ENCODE results near the gene CAPG. TPM values are rescaled to one million over a fixed set of nuclear protein-coding genes. Genes with fewer than 3 reads are reported as not detected.

CAPG gene
- total RNA-seq, 1 donor from 2014 or later: 165 TPM

DNA sequence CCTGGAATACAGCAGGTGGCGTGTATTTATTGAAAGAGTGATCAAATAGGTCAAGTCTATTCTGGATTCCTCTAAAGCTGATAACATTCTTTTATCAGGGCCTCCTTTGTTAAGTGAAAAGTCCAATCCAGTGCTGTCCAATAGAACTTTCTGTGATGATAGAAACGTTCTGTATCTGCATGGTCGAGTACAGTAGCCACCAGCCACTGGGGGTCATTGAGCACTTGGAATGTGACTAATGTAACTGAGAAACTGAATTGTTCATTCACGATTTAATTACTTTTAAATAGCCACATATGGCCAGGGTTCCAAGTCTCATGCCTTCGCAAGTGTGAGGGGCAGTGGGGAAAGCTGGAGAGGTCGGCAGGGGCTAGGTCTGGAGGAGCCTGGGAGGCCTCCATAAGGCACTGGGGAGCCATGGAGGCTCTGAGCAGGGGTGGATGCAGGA is 28.9 kb upstream of the CAPG start:
- Histone ChIP-seq H3K27ac (peak overlapping the region; percentile 90), H3K4me3 (no peak overlapping the region), H3K27me3 (no peaks in the 10 kb centered on the region), H3K9me3 (no peaks in the 10 kb centered on the region), H3K36me3 (no peaks in the 10 kb centered on the region), H3K4me1 (peaks cover 43% of the 10 kb centered on the region)
- intact Hi-C loops (cut with DNase I): no loop called here
- DNase-seq (ENCODE audit: extremely low spot score in 2 of 2): no peak
- TF ChIP-seq POLR2A (IDR thresholded peaks at IDR 0.05) (no peak), POLR2AphosphoS5 (IDR thresholded peaks at IDR 0.05; ENCODE audit: insufficient read depth in 1 of 2, low read depth in 1 of 2) (no peak)
- TF ChIP-seq, protein P1, sequence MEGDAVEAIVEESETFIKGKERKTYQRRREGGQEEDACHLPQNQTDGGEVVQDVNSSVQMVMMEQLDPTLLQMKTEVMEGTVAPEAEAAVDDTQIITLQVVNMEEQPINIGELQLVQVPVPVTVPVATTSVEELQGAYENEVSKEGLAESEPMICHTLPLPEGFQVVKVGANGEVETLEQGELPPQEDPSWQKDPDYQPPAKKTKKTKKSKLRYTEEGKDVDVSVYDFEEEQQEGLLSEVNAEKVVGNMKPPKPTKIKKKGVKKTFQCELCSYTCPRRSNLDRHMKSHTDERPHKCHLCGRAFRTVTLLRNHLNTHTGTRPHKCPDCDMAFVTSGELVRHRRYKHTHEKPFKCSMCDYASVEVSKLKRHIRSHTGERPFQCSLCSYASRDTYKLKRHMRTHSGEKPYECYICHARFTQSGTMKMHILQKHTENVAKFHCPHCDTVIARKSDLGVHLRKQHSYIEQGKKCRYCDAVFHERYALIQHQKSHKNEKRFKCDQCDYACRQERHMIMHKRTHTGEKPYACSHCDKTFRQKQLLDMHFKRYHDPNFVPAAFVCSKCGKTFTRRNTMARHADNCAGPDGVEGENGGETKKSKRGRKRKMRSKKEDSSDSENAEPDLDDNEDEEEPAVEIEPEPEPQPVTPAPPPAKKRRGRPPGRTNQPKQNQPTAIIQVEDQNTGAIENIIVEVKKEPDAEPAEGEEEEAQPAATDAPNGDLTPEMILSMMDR (IDR thresholded peaks at IDR 0.05): no peak

DNA sequence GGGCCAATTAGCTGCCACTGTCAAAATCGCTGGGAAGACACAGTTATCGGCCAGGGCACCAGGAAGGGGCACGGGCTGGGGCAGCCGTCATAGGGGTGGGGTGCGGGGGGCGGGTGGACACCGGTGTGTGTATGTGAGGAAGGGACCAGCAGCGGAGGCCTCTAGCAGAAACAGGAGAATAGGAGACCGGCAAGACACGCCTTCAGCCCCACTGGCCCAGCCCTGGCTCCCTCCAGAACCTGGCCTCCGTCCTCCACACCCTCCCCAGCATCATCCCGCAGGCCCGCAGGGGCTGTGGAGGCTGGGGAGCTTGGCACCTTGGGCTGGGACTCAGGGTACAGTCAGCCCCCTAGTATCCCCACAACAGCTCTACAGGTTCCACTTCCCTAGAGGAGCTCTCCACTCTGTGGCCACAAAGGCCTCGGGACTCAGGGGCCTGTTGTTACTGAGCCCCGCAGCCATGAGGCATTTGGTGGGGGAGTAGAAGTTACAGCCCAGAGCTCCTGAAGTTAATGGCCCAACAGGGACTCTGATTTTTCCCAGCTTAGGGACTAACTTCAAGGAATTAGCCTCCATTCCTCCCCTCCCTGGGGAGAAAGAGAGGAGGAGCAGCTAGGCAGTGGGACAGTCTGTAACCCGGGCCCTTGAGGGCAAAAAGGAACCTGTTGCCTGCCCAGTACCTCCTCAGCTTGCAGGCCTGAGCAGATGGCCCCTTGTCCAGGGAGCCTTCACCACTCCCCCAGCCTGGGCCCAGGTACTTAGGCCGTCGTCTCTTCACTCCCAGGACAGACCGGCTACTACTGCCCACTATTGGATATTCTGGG is 28.2 kb upstream of the CAPG start:
- intact Hi-C loops (cut with DNase I): no loop called here
- peak overlapping the region; percentile 90 for H3K27ac ChIP-seq
- no peaks in the 10 kb centered on the region for H3K9me3 ChIP-seq
- H3K27me3 ChIP-seq: no peaks in the 10 kb centered on the region
- peaks cover 49% of the 10 kb centered on the region for H3K4me1 ChIP-seq
- no peak for TF ChIP-seq POLR2A (IDR thresholded peaks at IDR 0.05)
- TF ChIP-seq, protein P1 (IDR thresholded peaks at IDR 0.05): no peak
- no peak for TF ChIP-seq POLR2AphosphoS5 (IDR thresholded peaks at IDR 0.05; ENCODE audit: insufficient read depth in 1 of 2, low read depth in 1 of 2)
- H3K36me3 ChIP-seq: no peaks in the 10 kb centered on the region
- DNase-seq (ENCODE audit: extremely low spot score in 2 of 2): no peak
- peak overlapping the region; percentile 43 to 54 for H3K4me3 ChIP-seq

DNA sequence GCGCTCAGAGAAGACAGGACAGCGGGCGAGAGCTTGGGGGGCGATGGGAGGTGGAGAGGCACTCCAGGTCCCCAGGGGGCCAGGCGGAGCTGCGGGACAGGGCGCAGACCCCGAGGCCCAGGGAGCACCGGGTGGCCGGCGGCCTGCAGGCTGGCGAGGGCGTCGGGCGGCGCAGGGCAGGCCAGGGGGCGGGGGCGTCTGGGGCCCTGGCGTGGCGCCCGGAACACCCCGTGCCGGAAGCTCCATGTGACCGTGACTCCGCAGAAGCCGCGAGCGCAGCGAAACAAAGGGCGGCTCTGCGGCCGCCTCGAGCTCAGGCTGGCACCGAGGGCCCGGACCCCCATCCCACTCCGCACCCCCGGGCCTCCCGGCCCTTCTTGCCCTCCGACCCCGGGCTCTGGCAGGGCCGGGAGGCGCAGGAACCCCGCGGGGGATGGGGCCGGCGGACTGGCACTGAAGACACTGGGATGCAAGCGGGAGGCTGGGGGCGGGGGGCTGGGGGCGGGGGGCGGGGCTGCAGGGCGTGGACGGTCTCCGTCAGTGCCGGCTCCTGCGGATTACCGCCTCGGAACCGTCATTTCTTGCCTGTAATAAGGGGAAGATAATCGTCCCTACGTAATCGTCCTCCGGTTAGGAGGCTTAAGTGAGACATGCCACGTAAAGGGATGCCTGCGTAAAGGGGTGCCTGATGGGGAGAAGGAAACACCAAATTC is 27.5 kb upstream of the CAPG start:
- TF ChIP-seq, protein P1 (IDR thresholded peaks at IDR 0.05): no peak
- peak in 1 of 2 donors; percentile 95 for TF ChIP-seq POLR2AphosphoS5 (IDR thresholded peaks at IDR 0.05; ENCODE audit: insufficient read depth in 1 of 2, low read depth in 1 of 2)
- peak in 1 of 2 donors; percentile 92 for TF ChIP-seq POLR2A (IDR thresholded peaks at IDR 0.05)
- Histone ChIP-seq H3K4me3 (peak overlapping the region; percentile 43 to 54), H3K4me1 (peaks cover 57% of the 10 kb centered on the region), H3K27me3 (no peaks in the 10 kb centered on the region), H3K36me3 (no peaks in the 10 kb centered on the region), H3K9me3 (no peaks in the 10 kb centered on the region), H3K27ac (peak overlapping the region; percentile 90)
- intact Hi-C loops (cut with DNase I): loop anchor here (1.0 kb wide), 1 partner anchor 102 kb away; the partner anchor contains the start of gene MAT2A
- no peak for DNase-seq (ENCODE audit: extremely low spot score in 2 of 2)

DNA sequence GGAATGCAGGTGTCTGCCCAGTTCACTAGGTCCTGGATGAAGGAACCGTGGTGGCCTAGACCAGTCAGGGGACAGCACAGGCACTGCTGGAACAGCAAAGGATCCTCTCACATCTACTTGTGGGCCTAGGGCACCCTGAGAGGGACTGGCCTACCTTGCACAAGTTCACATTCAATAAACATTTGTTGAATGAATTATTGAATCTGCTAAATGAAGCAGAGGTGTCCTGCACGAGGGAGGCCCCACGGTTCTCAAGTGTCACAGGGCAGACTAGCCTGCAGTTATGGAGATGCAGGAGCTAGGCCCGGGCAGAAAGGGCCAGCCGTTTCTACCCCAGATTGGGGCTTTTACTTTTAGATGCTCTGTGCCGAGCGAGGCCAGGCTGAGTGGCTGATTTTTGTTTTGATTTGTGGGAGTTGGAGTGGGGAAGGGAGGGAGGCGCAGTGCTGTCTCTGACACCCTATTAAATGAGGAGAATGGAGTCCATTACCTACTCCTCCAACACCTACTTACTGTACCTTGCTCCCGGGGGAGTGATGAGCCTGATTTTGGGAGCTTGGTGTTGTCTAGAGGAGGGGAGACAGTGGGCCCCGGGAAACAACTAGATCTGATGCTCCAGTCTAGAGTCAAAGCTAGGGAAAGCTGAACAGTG is 26.8 kb upstream of the CAPG start:
- Histone ChIP-seq H3K4me1 (peaks cover 59% of the 10 kb centered on the region), H3K36me3 (no peaks in the 10 kb centered on the region), H3K27ac (peak overlapping the region; percentile 90), H3K27me3 (no peaks in the 10 kb centered on the region), H3K4me3 (peak overlapping the region; percentile 43 to 54), H3K9me3 (no peaks in the 10 kb centered on the region)
- intact Hi-C loops (cut with DNase I): loop anchor here (1.0 kb wide), 1 partner anchor 102 kb away; the partner anchor contains the start of gene MAT2A
- TF ChIP-seq POLR2AphosphoS5 (IDR thresholded peaks at IDR 0.05; ENCODE audit: insufficient read depth in 1 of 2, low read depth in 1 of 2) (no peak), POLR2A (IDR thresholded peaks at IDR 0.05) (no peak)
- TF ChIP-seq, protein P1 (IDR thresholded peaks at IDR 0.05): no peak
- no peak for DNase-seq (ENCODE audit: extremely low spot score in 2 of 2)

Measured in vagina (tissue), 2 donors.